Measurements from ENCODE around the gene PGR. TPM values are rescaled to one million over a fixed set of nuclear protein-coding genes. Genes with fewer than 3 reads are reported as not detected.

The PGR gene
- total RNA-seq, 2 experiments from 2014 or later: not detected

DNA sequence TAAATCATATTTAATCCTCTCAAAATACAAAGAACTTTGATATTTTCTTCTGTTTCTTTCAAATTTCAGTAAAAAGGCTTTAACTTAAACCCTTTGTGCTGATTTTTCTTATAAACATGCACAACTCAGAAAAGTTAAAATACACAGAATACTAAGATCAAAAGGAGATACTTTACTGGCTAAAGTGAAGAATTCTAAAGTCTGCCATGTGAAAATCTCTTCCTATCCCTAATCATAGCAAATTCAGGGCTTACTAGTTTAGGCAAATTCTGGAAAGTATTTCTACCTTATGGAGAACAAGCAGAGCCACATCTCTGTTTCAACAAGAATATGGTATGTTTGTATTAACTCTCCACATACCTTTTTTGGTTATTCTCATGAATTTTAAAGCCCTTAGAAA, 96.6 kb downstream of the PGR start:
- POLR2A ChIA-PET: no interaction called here

GRCh38 chr11:101031713-101032112, 97.9 kb downstream of the PGR start:
- ATAC-seq (no peak), DNase-seq (no peak)
- Mint-ChIP-seq H3K36me3 (ENCODE audit: low read depth) (no peaks in the 10 kb centered on the region), H3K9me3 (no peaks in the 10 kb centered on the region), H3K27ac (no peak overlapping the region), H3K4me3 (no peak overlapping the region), H3K27me3 (no peaks in the 10 kb centered on the region), H3K4me1 (ENCODE audit: low read depth) (no peaks in the 10 kb centered on the region)
- ChIA-PET POLR2A (no interaction called here), CTCF (no interaction called here)
- TF ChIP-seq CTCF (IDR thresholded peaks at IDR 0.05): no peak
- intact Hi-C loops (cut with micrococcal nuclease): no loop called here

More for the DNA sequence above, 96.6 kb downstream of the PGR start:
- H3K4me3 Mint-ChIP-seq: no peak overlapping the region
- H3K27me3 Mint-ChIP-seq: no peaks in the 10 kb centered on the region
- DNase-seq: no peak
- TF ChIP-seq CTCF (IDR thresholded peaks at IDR 0.05): no peak
- no peak for ATAC-seq
- H3K4me1 Mint-ChIP-seq (ENCODE audit: low read depth): no peaks in the 10 kb centered on the region
- intact Hi-C loops (cut with micrococcal nuclease): no loop called here
- H3K36me3 Mint-ChIP-seq (ENCODE audit: low read depth): no peaks in the 10 kb centered on the region
- no peak overlapping the region for H3K27ac Mint-ChIP-seq
- CTCF ChIA-PET: no interaction called here
- no peaks in the 10 kb centered on the region for H3K9me3 Mint-ChIP-seq

DNA sequence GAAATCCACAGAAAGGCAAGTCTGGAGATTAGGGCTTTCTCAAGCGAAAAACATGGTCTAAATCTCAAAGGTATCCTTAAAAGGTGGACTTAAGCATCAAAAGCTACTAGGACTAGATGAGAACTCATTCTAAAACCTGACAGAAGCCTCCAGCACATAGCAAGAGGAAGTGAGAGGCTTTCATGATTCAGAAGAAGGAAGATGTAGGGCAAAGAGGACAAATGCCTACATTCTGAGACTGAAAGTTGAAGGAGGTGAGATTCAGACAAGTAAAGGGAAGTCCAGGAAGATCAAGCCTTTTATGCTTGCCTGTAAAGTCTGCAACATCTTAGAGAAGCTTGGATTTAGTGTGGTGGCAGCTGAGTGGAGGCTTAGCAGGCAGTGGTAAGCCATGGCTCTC, 98.9 kb downstream of the PGR start:
- intact Hi-C loops (cut with micrococcal nuclease): no loop called here
- ATAC-seq (no peak), DNase-seq (no peak)
- Mint-ChIP-seq H3K27ac (no peak overlapping the region), H3K9me3 (no peaks in the 10 kb centered on the region), H3K27me3 (no peaks in the 10 kb centered on the region), H3K4me1 (ENCODE audit: low read depth) (no peaks in the 10 kb centered on the region), H3K36me3 (ENCODE audit: low read depth) (no peaks in the 10 kb centered on the region), H3K4me3 (no peak overlapping the region)
- ChIA-PET POLR2A (no interaction called here), CTCF (no interaction called here)
- TF ChIP-seq CTCF (IDR thresholded peaks at IDR 0.05): no peak

- Mint-ChIP-seq H3K9me3 (no peaks in the 10 kb centered on the region), H3K4me3 (no peak overlapping the region), H3K4me1 (ENCODE audit: low read depth) (no peaks in the 10 kb centered on the region), H3K27ac (no peak overlapping the region), H3K36me3 (ENCODE audit: low read depth) (no peaks in the 10 kb centered on the region), H3K27me3 (no peaks in the 10 kb centered on the region)
- TF ChIP-seq CTCF (IDR thresholded peaks at IDR 0.05): no peak
- DNase-seq (no peak), ATAC-seq (no peak)
- POLR2A ChIA-PET: no interaction called here
- CTCF ChIA-PET: no interaction called here
- intact Hi-C loops (cut with micrococcal nuclease): no loop called here
Measured at GRCh38 chr11:101030015-101030414, 99.6 kb downstream of the PGR start.

- Mint-ChIP-seq H3K4me1 (ENCODE audit: low read depth) (no peaks in the 10 kb centered on the region), H3K9me3 (no peaks in the 10 kb centered on the region), H3K36me3 (ENCODE audit: low read depth) (no peaks in the 10 kb centered on the region), H3K27ac (no peak overlapping the region), H3K27me3 (no peaks in the 10 kb centered on the region), H3K4me3 (no peak overlapping the region)
- DNase-seq (no peak), ATAC-seq (no peak)
- TF ChIP-seq CTCF (IDR thresholded peaks at IDR 0.05): no peak
- CTCF ChIA-PET: no interaction called here
- intact Hi-C loops (cut with micrococcal nuclease): no loop called here
- POLR2A ChIA-PET: no interaction called here
Measured at GRCh38 chr11:101028644-101029043, 101.0 kb downstream of the PGR start.

All from activated CD8-positive, alpha-beta T cell treated with anti-CD3 and anti-CD28 coated beads for 36 hours (primary cell).